Right ventricle myocardium superior (tissue), 1 donor: ENCODE measurements around the gene FAF1. TPM values are rescaled to one million over a fixed set of nuclear protein-coding genes. Genes with fewer than 3 reads are reported as not detected.

Source experiments
- ATAC-seq: fragments of 200-7000 bp; cut with Tn5 transposase; one replicate; pipeline ENCODE4 v1.9.1; 2020; ENCODE audit warnings: mild to moderate bottlenecking; ENCODE audit not compliant: poor library complexity
- DNase-seq: peaks from one replicate; pipeline ENCODE4 v3.0.0-alpha.2; 2020
- intact Hi-C: fragments of 100-400 bp; cut with DNase I; formaldehyde crosslinking; loops from one replicate; pipeline ENCODE4 v1.11.2; 2022
- total RNA-seq: library from RNA; stranded (reverse); fragmentation: NEBNext Ultra II Directional; extraction: Animal tissue kit (Norgen Biotek cat#: 25700); gene quantifications from one replicate; pipeline ENCODE4 v1.2.1, GENCODE V29; 2021
- donor health status: DM: no; HTN: yes; CAD: no; lungs with severe emphysema.

The FAF1 gene
- total RNA-seq, 1 donor from 2014 or later = 88.1 TPM

GRCh38 chr1:50405814-50406213 lies 554.3 kb downstream of the FAF1 start:
- intact Hi-C loops = no loop called here
- no peak for DNase-seq
- ATAC-seq = no peak

- ATAC-seq = no peak
- intact Hi-C loops = no loop called here
Observed at GRCh38 chr1:50393522-50394120, 566.4 kb downstream of the FAF1 start.

More at GRCh38 chr1:50393522-50394120, 566.4 kb downstream of the FAF1 start:
- no peak for DNase-seq

Other genes starting within 250 kb of the FAF1 start
- gene CDKN2C, start 10.0 kb upstream of the FAF1 start, total RNA-seq = 15.1 TPM
- not detected for gene C1orf185, start 142.0 kb upstream of the FAF1 start, total RNA-seq